HCT116 (cell line): Measurements from ENCODE around the gene PF4V1.

ENCODE experiments used
- CEBPB ChIP-seq: IDR thresholded peaks from 2 replicates; pipeline ENCODE4 v1.6.1; 2012; ENCODE audit warnings: low read depth
- CTCF ChIP-seq, 3 experiments: fragments of 200-600 bp in 1 of 3; sonication (generic) in 1 of 3; IDR thresholded peaks in 2 of 3; conservative IDR thresholded peaks in 1 of 3; 2 replicates each; pipeline ENCODE4 v1.5.1; 2012 to 2017; ENCODE audit warnings: low read depth in 2 of 3, low read length in 2 of 3, antibody characterized with exemption in 1 of 3, borderline replicate concordance in 1 of 3, control low read depth in 1 of 3, mild to moderate bottlenecking in 1 of 3, mixed read lengths in 1 of 3, mixed run types in 1 of 3, moderate library complexity in 1 of 3; ENCODE audit not compliant: insufficient read depth in 1 of 3
- EZH2 ChIP-seq: fragments of 200-600 bp; sonication (generic); IDR thresholded peaks from 2 replicates; pipeline ENCODE4 v1.6.1; 2017; ENCODE audit warnings: antibody characterized with exemption, mixed run types
- JUND ChIP-seq: IDR thresholded peaks from 2 replicates; pipeline ENCODE4 v1.6.1; 2012
- POLR2A ChIP-seq: IDR thresholded peaks from 2 replicates; pipeline ENCODE4 v1.7.0; 2011; ENCODE audit warnings: borderline replicate concordance; ENCODE audit not compliant: insufficient read depth, insufficient read length; ENCODE audit errors: extremely low read depth
- TF ChIP-seq, protein P1 (sequence below): IDR thresholded peaks from 2 replicates; pipeline ENCODE4 v1.6.1; 2012

DNA sequence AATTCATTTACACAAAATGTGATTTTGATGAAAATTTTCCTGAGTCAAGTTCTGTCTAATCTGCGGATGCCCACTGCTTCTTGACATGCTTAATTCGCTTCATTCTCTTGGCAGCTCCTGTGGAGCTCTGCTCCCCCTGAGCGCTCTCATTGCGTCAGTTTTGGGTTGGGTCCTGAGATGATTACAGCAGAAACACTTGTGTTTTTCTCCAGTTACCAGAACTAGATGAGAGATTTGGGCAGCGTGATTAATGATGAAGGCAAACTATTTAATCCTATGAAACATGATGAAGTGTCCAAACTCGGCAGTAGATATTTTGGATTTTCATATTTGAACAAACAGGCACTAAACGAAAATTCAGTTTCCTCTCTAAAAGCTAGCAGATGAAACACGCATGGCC, 11.9 kb downstream of the PF4V1 start:
- TF ChIP-seq EZH2 (no peak), POLR2A (no peak), JUND (no peak), CTCF (IDR thresholded peaks at IDR 0.05 in 2 of 3, conservative IDR thresholded peaks at IDR 0.05 in 1 of 3; ENCODE audit: borderline replicate concordance in 1 of 3, insufficient read depth in 1 of 3, low read depth in 2 of 3, low read length in 2 of 3) (no peak), CEBPB (no peak)
- TF ChIP-seq, protein P1, sequence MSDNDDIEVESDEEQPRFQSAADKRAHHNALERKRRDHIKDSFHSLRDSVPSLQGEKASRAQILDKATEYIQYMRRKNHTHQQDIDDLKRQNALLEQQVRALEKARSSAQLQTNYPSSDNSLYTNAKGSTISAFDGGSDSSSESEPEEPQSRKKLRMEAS, result no peak
